GM19193 (cell line): ENCODE measurements around the gene TAF7L.

ENCODE experiments used
- POLR2A ChIP-seq: IDR thresholded peaks from 4 replicates; pipeline ENCODE4 v1.6.1; 2011; ENCODE audit not compliant: insufficient read depth, insufficient read length; ENCODE audit errors: extremely low read depth

The TAF7L gene

DNA sequence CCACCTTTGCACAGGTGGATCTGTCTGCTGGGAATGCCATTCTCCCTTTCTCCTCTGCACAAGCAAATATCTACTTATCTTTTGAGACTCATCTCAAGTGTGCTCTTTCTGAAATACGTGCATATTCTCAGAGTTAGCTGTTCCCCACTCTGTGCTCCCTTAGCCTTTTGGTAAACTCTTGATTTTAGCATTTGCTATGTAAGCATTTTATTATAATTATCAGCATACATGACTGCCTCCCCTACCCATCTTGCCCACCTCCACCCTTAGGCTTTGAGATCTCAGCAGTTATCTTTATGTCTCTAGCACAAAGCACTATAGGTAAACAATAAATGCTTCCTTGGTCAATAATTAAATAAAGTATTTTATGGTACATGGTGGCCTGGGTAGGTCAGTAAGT, 60.1 kb downstream of the TAF7L start:
- TF ChIP-seq POLR2A: no peak

DNA sequence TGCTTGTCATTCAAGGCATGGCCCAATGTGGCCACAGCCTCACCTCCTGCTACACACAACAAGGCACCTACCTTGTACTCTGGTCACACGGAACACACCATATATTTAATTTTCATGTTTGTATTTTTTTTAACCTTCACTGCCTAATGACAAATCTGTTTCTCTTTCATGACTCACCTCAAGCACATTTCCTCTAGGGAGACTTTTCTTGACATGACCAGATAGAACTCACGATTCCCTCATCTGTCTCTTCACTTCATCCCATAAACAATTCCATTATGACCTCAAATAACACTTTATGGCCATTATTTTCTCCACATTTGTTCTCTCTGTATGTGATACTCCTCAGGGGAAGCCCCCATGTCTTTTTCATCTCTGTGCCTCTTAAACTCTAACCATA, 60.5 kb downstream of the TAF7L start:
- TF ChIP-seq POLR2A: no peak

DNA sequence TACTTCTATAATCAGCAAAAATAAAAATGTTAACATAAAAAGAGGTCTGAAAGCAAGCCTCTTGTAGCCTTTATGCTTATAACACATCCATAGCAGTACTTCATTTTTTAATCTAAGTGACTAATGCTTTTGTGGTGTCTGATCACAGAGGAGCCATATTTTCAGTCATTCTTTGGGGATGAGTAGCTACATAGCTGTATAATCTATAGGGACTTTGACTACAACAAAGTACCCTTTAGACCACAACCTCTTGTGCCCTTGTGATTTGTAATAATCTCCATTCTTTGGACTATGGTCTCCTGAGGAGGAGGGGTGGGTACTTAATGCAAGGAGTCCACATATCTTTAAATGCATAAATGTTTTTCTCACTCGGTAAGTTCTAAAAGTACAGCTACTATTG, 62.0 kb downstream of the TAF7L start:
- TF ChIP-seq POLR2A: no peak

DNA sequence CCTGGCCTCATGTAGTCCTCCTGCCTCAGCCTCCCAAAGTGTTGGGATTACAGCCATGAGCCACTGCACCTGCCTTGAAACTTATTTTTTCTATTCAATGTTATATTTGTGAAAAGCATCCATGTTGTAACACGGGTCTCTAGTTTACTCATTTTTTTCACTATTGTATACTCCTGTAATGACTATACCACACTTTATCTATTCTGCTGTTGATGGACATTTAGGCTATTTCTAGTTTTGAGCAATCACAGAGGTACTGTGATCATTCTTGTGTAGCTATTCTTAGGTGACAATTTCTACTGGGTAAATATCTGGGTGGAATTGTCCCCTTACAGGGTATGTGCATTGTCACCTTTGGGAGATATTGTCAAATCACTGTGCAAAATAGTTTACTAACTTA, 67.9 kb downstream of the TAF7L start:
- no peak for TF ChIP-seq POLR2A

DNA sequence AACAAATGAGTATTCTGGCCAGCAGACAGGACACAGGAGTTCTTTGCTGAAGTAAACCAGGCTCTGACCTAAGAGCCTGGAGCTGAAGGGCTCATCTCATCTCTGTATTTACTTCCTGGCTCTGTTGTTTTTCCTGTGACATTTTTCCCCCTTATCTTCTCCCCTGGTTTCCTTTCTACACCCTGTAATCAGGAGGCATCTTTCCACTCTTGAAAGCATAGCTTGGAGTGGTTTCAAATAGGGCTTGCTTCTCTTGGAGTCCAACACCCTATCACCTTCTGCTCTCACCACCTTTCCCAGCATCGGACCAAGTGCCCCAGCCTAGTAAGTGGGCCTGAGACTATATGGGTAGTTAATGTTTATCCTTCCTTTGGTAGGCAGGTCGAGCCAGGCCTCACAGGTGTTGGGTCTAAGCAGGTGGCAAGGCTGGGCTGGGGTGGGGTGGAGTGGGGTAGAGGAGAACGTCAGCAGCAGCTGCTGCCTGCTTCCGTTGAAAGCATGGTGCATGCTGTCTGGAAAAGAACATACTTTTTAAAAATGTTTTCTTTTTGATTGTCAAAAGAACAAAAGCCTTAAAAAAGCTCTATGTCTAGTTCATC, 70.4 kb downstream of the TAF7L start:
- TF ChIP-seq POLR2A: no peak

DNA sequence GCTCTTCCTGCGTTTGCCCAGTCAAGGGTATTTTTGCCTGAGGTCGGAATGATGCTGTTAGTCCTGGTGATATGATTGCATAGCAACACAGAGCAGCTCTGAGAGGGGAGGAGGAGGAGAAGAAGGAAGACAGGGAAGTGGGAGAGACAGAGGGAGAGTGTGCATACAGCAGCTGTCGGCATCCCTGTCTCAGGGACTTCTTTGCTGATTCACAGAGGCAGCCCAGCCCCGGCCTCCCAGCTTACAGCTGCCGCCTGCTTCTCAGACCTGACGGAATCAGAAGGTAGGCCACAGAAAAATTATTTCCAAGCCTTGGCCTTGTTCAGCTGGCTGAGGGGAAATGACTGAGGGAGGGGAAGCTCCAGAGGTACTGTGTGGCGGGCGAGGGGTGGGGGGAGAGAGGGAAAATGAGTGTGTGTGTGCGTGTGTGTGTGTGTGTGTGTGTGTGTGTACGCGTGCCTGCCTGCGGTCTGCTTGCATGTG, 71.2 kb downstream of the TAF7L start:
- no peak for TF ChIP-seq POLR2A

DNA sequence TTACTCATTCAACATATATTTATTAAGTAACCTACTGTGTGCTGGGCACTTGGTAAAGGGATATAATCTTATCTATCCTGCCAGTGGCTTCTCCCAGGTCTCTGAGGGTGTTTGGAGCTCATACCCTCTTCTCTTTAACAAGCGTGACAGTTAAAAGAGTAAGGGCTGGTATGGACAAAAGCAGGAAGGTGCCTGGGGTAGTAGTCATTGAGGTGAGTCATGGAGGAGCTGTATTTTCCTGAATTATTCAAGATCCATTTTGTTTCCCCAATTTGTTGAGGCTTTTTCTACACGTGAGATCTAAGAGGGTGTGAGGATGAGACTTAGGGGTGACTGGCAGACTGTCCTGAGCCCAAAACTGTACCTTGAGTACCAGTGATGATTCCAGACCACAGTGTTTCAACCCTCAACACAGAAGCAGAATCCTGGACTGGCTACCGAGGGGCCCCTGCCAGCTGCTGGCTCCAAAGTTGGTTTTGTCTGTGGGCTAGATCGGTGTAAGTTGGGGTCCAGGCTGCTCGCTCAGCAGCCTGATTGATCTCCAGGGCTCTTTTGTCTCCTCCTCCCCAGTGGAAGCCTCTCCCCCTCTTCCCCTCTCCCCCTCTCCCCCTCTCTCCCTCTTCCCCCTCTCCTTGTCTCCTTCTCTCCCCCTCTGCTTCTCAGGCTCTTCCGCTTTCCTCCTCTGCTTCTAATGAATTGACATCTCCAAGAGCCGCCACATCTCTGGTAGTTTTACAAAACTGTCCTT, 71.8 kb downstream of the TAF7L start, which contains the start of gene DRP2:
TSS of gene DRP2 (plus strand) at position 671 of the 748 bp plus-strand sequence. CDS start 11,862 bp downstream, outside the sequence.
- TF ChIP-seq POLR2A: no peak
